GM19395 (cell line): ENCODE results near the gene SPRYD4.
"Not testable (repeated sequence)": the region's sequence is repeated elsewhere in the genome, so short reads cannot be mapped to it uniquely, and the experiment has no call there.

Experiments used
- ATAC-seq: cut with Tn5 transposase; IDR thresholded peaks from one replicate; pipeline ENCODE4 v1.9.1; 2021; ENCODE audit warnings: mild to moderate bottlenecking, moderate library complexity; ENCODE audit not compliant: unreplicated experiment

SPRYD4 gene

GRCh38 chr12:56468216-56469006, at the start of gene SPRYD4:
SPRYD4 (plus strand) TSS chr12:56468578; CDS start chr12:56468592, 14 bp downstream.
- ATAC-seq = peak; percentile 79

- ATAC-seq = no peak
These were observed 48.0 kb upstream of the SPRYD4 start for GRCh38 chr12:56420411-56420810.

- ATAC-seq = no peak
These were observed 43.2 kb upstream of the SPRYD4 start for GRCh38 chr12:56425193-56425592.

GRCh38 chr12:56425940-56426438, 42.4 kb upstream of the SPRYD4 start:
- ATAC-seq = no peak

GRCh38 chr12:56431288-56431687, 37.1 kb upstream of the SPRYD4 start:
- no peak for ATAC-seq

GRCh38 chr12:56431850-56432249, 36.5 kb upstream of the SPRYD4 start:
- no peak for ATAC-seq

- ATAC-seq = no peak
These were observed 33.5 kb upstream of the SPRYD4 start for GRCh38 chr12:56434828-56435227.

GRCh38 chr12:56437430-56438176, 30.8 kb upstream of the SPRYD4 start:
- no peak for ATAC-seq

GRCh38 chr12:56443208-56443607, 25.2 kb upstream of the SPRYD4 start:
- not testable (repeated sequence) for ATAC-seq

GRCh38 chr12:56448860-56449621, 19.3 kb upstream of the SPRYD4 start, which contains the start of gene TIMELESS:
TIMELESS (minus strand) TSS chr12:56449426; CDS start chr12:56434170, 15,256 bp downstream.
- peak; percentile 93 for ATAC-seq

GRCh38 chr12:56449622-56449984, 18.8 kb upstream of the SPRYD4 start:
- ATAC-seq = peak; percentile 9

- no peak for ATAC-seq
These were observed 18.1 kb upstream of the SPRYD4 start for GRCh38 chr12:56450241-56450640.

GRCh38 chr12:56451147-56451546, 17.2 kb upstream of the SPRYD4 start:
- no peak for ATAC-seq

GRCh38 chr12:56454557-56454956, 13.8 kb upstream of the SPRYD4 start, which contains the start of gene MIP:
MIP (minus strand) TSS chr12:56454657; CDS start chr12:56454613, 44 bp downstream.
- ATAC-seq = no peak

- no peak for ATAC-seq
These were observed 10.6 kb upstream of the SPRYD4 start for GRCh38 chr12:56457817-56458216.

GRCh38 chr12:56461235-56462159, 6.9 kb upstream of the SPRYD4 start:
- ATAC-seq = no peak

- ATAC-seq = no peak
These were observed 5.8 kb upstream of the SPRYD4 start for GRCh38 chr12:56462565-56462964.

GRCh38 chr12:56469007-56469930, 891 bp downstream of the SPRYD4 start:
- no peak for ATAC-seq

GRCh38 chr12:56474389-56474788, 6.0 kb downstream of the SPRYD4 start:
- no peak for ATAC-seq
